Activated CD8-positive, alpha-beta memory T cell treated with anti-CD3 and anti-CD28 coated beads for 24 hours (primary cell): ENCODE results near the gene MEF2C.

Source experiments
- DNase-seq: peaks from one replicate; pipeline ENCODE4 v3.0.0-alpha.2; 2020

The MEF2C gene

DNA sequence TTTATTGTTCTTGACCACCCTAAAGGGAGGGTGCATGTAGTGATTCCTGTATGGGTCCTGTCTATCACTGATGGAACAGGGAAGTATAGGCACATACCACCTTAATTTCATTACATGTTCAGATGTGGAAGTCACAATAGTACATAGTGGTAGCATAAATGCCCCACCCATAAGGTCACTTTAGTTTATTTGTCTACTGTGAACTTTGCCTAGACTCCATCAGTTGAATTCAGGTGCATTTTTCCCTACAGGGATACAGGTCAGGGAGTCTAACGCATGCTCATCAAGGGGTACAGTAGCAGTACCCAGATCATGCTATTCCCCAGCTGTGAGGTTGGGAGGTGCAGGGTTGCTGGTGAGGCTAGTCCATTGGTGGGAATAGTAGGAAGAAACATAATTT, 175.0 kb downstream of the MEF2C start:
- no peak for DNase-seq

DNA sequence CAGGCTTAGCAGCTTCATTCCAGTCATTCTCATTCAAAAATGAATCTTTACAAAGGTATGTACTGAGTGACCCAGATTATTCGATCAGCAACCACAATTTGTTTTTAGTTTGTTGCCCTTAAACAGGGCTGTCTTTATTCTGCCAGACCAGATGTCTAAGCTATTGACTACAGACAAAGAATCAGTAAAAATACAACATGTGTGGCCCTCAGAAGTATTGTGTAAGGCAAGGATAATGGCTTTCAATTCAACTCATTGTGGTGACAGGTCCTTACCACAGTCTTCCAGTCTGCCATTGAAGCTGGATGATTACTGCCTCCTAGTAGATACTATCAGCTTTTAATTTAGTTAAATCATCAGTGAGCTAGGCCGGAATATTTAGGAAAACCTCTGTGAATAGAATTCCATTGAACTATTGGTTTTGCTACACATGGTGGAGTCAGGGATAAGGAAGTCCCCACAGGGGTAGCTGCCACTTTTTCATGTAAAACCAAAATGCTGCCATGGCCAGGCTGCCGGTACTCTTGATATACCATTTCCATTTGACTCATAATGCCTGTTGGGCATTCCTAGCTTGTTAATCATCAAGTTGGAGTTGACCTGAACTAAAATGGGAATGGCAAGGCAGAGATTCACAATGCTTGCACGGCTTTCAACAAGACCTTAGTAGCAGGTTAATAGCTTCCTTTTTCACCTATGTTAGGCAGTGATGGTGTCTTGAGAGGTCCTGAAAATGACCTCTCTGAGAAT, 175.6 kb downstream of the MEF2C start:
- no peak for DNase-seq

DNA sequence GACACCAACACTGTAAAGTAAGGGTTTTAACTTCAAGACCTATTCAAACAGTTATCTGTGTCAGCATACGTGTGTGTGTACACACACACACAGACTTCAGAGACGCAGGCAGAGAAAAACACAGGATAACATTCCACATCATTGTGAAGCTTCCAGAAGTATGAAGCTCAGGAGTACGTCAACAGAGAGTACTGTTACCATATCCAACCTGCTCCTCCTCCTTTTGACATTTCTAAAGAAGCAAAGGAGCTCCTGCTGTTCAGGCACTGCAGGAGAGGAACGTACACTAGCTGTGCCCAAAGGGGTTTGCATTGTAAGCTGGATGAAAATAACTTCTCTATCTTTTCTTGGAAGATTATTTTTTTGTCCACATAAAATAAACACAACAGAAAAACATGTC, 180.7 kb downstream of the MEF2C start:
- DNase-seq = no peak

DNA sequence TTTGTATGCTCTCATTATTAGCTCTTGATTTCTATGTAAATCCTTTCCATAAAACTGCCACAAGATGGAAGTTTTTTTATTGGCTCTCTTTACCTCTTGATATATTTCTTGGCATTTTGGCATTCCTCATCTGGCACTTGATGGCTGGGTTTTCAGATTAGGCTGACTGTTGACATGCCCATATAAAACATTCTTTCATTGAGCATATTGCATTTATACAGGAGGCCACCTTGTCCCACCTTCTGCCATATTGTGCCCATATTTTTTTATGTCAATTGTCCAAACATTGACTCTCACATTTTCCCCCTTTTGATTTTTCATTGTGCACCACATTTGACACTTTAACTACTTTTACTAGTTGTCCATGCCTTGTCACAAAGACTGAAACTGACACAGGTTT, 182.9 kb downstream of the MEF2C start:
- DNase-seq = no peak

DNA sequence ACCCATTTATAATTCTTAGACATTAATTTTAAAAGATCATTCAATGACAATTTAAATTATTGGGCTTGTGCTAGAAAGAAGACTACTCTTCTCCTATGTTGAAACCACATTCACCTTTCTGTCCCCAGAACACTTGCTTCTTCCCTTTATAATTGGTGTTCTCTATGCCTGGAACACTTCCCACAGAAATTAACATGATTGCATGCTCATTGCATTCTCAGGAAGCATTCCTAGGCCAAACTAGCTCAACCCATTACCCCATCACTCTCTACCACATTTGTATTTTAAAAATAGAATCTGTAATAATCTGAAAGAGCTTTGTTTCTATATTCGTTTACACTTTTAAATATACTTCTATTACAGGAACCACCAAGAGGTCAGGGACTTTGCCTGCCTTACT, 184.7 kb downstream of the MEF2C start:
- DNase-seq = no peak

DNA sequence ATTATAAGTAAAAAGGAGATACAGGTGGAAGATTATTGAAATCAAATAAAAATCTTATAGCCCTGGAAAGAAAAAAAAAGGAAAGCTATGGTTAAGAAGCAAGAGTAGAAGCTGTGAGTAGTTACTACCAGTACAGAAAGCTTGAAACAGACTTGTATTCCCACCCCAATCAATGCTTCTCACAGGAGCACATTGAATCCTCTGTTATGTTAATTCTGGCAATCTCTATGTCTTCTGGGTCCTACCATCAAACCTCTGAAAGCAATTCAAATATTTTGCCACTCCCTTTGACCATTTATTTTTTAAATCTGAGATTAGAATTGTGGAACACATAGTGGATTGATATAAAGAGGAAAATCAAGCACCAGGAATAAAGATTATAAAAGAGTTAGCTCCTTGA, 186.5 kb downstream of the MEF2C start:
- no peak for DNase-seq

DNA sequence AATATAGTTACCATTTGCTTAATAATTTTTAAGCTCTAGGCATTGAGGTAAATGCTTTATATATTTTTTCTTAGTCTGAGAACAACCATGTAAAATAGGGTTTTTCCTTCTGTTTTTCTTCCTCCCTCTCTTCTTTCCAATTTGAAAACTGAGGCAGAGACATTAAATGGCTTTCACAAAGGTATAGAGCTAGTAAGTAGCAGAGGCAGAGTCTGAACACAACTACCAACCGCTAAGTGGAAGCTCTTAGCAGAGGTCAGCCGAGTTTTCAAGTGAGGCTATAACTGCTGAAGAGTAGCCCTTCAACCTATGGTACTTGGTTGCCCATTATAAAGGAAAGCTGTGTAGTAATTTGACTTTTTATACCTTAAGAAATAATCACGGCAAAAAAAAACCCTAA, 187.1 kb downstream of the MEF2C start:
- DNase-seq = no peak

DNA sequence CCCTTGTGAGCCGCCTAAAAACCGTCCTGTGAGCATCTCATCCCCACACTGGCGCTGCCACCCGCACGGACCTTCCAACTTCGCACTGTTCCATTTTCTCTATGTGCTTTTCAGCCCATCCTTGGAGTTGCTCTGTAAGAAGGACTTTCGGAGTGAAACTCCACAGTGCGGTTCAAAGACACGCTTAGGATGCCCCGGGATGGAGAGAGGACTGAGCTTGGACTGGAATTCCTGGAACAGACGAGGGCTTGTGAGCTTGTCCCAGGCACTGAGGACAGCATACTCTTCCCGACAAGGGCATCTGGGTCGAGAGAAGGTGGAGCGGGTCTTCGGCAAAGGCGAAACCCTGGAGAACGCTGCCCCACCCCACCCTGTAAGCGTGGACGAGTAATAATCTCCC, 187.8 kb downstream of the MEF2C start:
- no peak for DNase-seq

DNA sequence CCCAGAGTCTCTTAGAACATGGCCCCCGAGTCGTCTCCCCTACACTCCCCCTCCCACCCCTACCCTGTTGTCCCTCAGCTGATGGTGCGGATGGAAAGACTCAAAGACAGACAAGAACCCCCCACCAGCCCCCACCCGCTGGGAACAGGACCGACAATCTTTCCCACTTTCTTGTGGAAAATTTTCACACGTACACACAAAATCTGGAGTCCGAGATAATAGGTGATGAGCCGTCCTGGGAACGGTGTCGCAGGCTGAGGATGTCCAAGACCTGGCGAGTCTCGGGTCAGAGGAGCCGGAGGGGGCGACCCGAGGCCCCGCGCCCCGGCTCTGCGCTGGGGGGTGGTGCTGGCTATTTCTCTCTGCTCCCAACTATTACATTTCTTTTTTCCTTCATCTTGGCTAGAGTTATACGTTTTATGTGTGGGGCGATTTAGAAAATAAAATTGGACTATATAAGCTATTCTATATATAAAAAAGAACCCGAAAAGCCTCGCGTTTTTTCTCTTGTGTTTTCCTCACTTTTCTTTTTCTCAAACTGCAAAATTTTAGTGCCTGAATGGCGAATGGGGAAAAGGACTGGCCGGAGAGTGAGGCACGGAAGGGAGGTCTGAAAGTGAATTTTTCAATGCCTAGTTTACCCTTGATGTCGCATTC, 188.8 kb downstream of the MEF2C start:
- DNase-seq = no peak

DNA sequence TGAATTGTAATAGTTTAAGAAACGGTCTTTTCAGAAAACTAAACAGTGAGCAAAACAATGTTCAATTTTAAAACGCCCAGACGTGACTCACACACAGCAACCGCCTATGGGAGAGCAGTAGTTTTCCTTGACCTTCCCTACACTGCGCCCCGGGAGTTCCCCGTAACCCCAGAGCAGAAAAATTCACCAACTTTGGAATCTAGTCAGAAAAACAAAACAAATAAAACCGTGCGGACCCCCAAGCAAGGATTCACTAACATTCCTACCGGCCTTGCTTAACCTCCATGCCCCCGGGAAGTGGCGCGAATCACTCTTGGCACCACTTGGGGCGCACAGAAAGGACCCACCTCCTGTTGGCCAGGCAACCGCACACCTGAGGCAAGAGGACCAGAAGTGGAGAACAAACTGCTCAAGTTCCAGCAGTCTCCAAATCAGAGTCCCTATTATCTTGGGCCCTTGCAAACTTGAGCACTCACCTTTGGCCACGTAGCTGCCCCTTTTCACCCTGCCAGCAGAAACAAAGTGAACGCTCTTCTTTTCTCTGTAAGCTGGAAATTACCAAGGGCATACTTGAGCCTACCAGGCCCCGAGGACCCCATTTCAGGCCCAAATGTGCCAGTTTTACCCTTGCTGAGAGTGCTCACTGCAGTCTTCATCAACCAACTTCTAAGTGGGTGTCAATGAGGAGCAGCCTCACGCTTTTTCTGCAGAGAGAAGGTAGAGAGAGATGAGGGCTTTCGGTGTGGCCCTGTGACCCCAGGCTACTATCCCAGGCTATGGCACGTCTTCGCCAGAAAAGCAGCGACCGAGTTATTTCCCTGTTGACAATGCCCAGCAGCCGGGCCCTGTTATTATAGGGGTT, 189.7 kb downstream of the MEF2C start:
- no peak for DNase-seq

DNA sequence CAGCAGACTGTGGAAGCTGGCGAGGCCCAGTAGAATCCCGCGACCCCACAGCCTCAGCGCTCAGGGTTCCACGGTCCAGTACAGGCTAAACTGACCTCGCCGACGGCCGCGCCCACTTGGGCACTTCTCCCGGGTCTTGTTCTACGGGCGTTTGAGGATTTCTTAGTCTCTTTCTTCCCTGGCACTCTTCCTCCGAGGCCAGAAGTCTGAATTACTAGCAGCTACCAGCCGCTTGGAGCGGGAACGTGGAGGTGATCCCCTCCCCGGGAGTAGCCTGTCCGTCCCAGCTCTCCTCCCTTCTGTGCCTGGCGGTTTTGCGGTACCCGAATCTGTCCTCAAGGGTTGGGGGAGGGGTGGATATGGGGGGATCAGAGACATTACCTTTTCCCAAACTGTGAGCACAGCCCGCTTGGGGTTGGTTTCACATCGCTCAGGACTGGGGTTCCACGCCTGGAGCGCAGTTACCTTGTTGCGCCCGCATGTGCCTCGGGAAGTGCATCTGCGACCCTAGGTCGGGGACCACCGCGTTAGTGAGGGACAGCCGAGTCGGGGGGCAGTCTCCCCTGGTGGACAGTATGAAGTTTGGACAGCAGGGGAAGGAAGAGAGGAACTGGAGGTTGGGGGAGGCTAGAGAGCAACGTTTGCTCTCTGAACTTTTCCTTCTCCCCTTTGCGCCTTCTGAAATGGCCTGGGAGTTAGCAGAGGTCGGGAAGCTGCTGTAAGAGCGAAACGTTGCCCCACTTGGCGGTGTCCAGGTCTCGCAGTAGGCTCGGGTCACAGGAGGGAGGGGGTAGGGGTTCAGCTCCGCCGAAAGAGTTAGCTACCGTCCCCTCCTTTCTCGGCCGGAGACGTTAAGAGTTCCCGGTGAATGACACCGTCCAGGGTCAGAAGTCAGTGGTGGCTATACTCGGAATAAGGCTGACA, 190.8 kb downstream of the MEF2C start:
- DNase-seq = no peak

DNA sequence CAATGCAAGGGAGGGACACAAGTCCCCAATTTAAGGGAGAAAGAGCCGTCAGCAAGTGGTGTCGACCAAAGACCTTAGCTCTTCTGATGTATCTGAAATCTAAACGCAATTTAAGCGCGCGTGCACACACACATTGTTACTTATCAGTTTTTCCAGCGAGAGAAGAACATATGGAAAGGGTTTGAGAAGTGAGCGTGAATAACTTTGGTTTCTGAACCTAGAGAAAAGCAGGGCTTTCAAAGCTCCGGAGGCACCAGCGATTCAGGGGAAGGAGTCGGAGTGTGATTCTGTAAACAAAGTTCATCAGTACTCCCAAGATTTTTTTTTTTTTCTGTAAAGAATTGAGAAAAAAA, 191.8 kb downstream of the MEF2C start:
- no peak for DNase-seq

DNA sequence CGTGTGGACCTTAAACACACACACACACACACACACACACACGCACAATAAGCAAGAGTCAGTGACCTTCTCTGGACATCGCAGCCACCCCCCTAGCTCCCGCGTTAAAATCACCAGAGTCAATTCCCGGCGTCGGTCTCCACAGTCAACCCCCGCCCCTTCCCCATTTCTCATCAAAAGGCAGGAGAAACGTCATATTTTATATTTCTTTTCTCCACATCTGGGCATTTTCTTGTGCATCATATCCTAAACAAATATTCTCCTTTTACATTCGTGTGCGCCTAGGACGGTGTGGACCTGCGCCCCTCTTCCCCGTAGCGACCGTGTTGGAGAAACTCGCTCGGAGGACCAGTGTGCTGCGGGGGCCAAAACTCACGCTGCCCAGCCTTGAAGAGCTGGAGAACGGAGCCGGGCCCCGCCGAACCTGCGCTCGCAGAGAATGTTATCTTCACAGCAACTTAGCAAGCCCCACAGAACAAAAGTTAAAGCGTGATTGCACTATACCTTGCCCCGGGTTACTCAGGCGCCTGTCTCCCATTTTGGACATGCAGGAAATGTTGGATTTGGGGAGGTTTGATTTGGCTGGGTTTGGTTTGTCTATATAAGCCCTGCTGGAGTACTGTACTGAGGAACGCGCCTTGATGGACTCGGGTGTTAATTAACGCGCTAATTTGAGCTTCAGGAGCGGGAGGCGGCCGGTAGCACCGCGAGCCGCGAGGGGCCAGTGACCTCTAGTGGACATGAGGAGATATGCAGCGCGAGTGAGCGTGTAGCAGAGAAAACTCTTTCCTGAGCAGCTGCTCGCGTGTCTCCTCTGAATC, 192.4 kb downstream of the MEF2C start:
- DNase-seq = peak; percentile 81

DNA sequence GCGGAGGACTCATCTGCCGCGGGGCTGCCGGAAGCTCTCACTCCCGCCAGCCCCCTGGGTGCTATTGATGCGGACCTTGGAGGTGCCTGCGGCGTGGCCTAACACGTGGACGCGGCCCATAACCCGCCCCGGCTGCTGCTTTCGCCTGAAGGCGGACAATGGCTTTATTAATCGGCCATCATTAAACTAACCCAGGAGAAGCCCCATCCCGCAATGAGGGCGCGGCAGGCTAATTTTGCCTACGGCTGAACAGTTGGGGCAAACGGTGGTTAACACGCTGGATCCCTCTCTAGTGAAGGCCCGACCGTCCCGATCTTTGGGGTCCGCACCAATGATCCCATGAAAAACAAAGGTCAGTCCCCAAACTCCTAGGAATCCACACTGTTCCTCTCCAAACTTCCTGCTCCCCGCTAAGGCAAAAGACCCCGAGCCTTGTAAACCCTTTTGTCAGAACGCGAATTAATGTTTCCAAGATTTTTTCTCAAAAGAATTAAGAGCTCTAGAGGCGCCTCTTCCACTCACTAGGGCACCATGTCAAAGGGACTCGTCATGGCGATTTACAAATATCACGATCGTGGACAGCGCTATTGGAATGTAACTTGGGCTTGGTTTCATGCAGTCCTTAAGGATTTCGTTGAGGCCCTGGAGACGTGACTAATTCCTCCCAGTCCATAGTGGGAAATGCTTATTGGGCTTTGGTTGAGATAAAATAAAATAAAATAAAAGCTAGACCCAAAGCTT, 193.1 kb downstream of the MEF2C start:
- no peak for DNase-seq

DNA sequence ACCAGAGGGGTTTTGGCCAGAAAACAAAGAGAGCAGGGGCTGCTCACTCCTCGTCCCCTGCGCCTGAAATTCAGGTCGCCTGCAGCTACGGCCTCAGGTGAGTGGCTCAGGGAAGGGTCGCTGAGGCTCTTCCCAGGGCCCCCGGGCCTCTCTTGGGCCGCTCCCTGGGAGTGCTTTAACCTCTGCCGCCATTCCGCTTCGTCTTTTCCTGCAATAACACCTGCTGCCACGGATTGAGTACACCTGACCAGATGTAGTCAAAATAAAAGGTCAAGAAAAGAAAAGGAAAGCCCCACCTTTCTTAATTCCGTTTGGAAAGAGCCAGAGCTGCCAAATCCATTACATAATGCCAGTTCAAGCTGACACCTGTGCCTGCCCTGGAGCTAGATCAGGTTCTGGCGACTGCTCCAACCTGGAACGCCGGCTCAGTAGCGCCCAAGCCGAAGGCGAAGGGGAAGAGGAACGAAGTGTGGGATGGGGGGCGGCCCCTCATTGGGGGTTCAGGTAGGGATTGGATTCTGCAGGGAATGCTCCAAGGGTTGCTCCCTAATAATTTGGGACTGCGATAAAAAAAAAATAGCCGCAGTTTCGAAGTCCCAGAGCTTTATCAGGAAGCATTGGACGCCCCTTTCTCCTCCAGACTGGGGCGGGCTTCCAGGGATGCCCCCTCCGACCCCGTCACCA, 193.9 kb downstream of the MEF2C start:
- no peak for DNase-seq

DNA sequence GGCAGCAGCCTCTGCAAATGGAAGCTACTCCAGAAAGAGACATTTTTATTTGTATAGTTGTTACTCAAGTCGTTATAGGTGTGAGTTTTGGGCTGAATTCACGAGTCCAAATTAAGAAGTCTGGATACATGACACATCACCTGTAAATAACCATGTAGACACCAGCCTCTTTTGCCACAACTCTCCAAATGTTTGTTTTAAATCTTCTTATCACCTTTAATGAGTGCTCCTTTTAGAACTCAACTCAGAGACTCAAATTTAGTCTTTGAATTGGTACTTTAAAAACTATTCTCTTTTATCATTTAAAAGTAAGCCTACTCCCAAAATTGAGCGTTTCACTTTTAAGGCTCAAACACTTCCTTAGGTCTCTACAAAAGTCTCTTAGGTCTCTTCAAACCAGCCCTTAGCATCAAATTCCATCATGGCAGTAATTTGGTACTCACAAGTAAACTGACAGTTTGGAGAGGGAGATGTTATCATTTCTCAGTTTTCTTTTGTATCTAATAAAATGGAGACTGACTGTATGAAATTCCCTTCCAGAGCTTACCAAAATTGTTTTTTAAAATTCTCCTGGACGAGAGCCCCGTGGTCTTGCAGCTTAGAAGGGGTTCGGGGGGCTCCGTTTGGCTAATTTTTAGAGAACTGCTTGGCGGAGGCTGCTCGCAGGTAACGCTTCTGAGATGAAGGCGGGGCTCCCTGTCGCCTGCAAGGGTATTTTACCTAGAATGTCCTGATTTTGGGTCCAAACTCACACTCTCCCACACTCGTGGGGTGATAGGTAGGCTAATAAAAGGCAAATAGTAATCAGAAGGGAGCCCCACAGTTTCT, 194.6 kb downstream of the MEF2C start:
- no peak for DNase-seq

DNA sequence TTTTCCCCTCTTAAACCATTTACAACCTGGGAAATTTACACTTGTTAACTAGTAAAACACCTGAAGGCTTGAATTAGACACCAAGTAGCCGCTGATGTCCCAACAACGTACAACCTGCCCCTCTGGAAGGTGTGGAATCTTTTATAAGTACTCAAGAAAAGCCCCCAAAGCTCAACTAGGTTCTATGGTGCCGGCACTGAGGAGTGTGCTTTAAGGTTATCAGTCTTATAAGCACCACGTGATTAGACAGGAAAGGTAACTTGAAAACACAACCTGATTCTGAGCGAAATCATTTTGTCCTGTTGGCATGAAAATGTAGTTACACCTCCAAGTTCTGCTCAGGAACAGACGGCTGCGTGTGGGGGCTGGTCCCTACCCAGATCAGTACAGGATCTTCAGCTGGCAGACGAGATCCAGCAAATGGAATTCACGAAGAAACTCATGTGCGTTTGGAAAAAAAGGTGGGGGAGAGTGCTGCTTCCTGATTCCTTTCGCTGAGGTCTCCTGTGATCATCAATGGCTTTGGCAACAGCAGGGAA, 195.5 kb downstream of the MEF2C start:
- no peak for DNase-seq

DNA sequence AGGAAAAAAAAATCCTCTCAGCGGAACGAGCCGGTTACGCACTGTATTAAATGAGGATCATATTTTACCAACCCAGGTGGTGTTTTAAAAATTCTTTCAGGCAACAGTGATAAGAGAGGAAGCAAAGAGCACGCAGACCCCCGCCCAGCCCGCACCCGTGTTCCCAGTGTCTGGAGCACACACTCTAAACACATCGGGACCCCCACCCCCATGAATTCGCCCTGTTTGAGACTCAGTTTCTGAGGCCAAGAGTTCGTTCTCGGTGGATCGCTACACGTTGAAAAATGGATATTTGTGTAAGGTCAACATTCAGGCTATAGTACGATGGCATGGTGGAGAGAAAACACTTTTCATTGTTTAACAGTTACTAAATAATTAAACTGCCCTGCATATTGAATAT, 196.3 kb downstream of the MEF2C start:
- DNase-seq = no peak
